ENCODE results near the gene STARD5.

GRCh38 chr15:81327516-81327915 is 3.6 kb upstream of the STARD5 start:
- TF ChIP-seq, protein P1, sequence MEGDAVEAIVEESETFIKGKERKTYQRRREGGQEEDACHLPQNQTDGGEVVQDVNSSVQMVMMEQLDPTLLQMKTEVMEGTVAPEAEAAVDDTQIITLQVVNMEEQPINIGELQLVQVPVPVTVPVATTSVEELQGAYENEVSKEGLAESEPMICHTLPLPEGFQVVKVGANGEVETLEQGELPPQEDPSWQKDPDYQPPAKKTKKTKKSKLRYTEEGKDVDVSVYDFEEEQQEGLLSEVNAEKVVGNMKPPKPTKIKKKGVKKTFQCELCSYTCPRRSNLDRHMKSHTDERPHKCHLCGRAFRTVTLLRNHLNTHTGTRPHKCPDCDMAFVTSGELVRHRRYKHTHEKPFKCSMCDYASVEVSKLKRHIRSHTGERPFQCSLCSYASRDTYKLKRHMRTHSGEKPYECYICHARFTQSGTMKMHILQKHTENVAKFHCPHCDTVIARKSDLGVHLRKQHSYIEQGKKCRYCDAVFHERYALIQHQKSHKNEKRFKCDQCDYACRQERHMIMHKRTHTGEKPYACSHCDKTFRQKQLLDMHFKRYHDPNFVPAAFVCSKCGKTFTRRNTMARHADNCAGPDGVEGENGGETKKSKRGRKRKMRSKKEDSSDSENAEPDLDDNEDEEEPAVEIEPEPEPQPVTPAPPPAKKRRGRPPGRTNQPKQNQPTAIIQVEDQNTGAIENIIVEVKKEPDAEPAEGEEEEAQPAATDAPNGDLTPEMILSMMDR (conservative IDR thresholded peaks at IDR 0.05) = no peak
- no peak for TF ChIP-seq ZFX (IDR thresholded peaks at IDR 0.05)

All from C4-2B (cell line).